HL-60/S4 treated with retinoic acid at 250 ng/mL for 4 days and 3 days (cell line): ENCODE data around the gene UGGT1.
"Not testable (repeated sequence)": the region's sequence is repeated elsewhere in the genome, so short reads cannot be mapped to it uniquely, and the experiment has no call there.

Source experiments
- in situ Hi-C: fragments of 300-500 bp; cut with MboI; formaldehyde crosslinking; loops from 2 replicates; pipeline ENCODE4 v1.7.0; 2022; ENCODE audit warnings: low sequenced_read_pairs

UGGT1 gene

DNA sequence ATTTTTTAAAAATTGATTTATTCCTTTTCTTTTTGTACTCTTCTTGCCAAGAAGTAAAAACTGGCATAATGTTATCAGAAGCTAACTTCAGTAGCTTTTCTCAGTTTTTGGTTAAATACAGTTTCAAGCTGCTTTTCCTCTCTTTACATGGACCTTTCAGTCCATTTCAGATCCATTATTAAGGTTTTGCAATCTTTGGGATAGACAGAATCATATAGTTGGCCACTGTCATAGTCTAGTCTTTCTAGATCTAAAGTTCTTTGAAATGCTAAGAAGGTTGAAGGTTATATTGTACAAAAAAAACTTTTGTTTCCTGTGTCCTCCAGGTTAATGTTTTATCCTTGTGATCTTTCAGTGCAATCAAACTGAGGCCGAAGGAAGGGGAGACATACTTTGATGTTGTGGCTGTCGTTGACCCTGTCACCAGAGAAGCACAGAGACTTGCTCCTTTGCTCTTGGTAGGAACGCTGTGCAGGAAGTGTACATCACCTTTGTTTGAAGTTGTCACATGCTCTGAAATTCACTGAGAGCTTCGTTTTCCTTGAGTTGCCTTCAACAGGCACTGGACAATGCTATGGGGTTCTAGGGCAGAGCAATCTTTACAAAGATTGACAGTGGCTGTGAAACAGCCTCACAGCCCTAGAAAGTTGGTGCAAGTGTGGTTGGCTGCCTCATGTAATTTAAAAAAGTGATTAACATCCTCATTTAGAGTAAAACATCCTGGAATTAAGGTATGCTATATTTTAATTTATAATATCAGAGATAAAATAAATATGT is 79.1 kb downstream of the UGGT1 start:
- in situ Hi-C loops, result no loop called here

DNA sequence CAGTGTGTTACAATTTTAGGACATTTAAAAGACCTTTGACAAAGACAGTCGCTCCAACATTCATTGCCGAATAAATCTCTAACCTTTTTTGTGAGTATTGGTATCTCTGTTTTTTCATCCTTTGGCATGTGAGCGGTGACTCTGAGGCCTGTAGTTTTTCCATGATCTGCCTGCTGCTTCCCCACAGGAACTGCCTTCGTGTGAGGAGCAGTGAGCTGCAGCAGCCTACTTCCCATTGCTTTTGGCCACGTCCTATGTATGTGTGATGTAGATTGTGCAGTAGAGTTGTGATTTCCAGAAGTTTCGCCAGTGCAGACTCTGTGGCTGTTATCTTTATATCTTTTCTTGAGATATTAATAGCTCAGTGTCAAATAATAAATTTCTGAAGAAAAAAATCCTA is 79.8 kb downstream of the UGGT1 start:
- in situ Hi-C loops, result no loop called here

GRCh38 chr2:128172191-128172590 is 81.2 kb downstream of the UGGT1 start:
- in situ Hi-C loops, result no loop called here

- in situ Hi-C loops, result not testable (repeated sequence)
These were observed 83.1 kb downstream of the UGGT1 start for GRCh38 chr2:128174067-128174466.

DNA sequence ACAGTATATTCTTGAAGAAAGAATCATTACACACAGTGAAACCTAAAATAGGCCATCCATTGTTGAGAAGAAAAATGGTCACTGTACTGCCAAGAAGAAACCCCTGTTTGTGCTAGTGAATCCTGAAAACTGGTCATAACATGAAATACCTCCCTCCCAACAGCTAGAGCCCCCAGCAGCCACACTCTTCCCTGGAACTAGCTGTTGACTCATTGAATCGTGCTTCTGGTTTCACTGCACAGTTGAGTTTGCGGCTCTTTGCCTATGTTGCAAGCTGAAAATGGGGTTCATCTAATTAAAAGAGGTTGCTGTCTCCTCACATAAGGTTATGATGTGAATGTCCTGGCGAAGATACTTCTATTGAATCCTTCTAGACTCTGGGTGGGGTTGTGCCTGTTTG is 86.3 kb downstream of the UGGT1 start:
- in situ Hi-C loops, result no loop called here

DNA sequence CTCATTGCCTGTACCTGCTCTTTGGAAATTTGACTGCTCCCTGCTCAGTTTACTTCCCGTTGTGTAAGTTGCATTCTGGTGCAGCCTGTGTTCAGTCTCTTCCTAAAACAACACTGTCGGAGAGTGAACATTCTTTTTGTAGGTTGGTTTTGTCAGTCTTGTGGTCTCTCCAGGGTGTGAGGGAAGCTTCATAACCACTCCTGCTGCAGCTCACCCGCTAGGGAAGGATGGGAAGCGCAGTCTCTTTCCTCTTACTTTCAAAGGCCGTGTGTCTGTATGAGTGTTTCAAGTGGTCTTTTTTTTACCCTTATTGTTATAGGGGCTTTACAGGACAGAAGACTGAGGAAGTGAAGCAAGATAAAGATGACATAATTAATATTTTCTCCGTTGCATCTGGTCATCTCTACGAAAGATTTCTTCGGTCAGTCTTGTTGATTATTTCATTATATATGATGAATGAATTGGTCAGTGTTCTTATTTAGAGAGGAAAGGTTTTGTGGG is 87.2 kb downstream of the UGGT1 start:
- in situ Hi-C loops, result no loop called here

GRCh38 chr2:128178650-128179460 is 87.9 kb downstream of the UGGT1 start:
- in situ Hi-C loops, result no loop called here

GRCh38 chr2:128179461-128179755 is 88.4 kb downstream of the UGGT1 start:
- in situ Hi-C loops, result no loop called here

DNA sequence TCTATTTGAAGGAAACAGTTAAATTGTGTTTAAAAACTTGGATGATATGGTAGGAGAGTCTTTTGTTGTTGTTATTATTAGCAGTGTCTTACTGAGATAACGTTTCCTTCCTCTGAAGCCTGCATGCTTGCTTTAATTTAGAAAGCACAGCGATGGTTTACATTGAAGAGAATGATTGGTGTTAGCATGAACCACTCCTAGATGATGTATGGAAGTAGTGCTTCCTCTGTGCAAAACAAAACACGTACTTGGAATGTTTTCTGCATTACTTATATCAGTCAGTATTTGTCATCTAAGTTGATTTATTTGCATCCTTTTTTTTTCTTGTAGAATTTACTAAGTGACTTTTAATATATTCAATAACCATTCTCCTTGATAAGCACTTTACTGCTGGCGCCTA is 89.0 kb downstream of the UGGT1 start:
- in situ Hi-C loops, result no loop called here

DNA sequence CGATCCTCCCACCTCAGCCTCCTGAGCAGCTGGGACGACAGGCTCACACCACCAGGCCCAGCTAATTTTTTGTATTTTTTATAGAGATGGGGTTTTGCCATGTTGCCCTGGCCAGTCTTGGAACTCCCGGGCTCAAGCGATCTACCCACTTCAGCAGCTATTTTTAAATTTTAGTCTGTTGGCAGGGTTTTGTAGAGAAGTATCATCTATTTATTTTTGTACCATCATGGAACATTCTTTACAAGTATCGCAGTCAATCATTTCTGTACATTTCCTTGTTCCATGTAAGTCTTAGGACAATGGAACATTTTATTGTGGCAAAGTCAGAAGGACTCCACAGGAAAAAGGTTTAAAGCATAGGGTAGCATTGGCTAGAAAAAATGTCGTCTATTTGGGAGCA is 94.6 kb downstream of the UGGT1 start:
- in situ Hi-C loops, result no loop called here

DNA sequence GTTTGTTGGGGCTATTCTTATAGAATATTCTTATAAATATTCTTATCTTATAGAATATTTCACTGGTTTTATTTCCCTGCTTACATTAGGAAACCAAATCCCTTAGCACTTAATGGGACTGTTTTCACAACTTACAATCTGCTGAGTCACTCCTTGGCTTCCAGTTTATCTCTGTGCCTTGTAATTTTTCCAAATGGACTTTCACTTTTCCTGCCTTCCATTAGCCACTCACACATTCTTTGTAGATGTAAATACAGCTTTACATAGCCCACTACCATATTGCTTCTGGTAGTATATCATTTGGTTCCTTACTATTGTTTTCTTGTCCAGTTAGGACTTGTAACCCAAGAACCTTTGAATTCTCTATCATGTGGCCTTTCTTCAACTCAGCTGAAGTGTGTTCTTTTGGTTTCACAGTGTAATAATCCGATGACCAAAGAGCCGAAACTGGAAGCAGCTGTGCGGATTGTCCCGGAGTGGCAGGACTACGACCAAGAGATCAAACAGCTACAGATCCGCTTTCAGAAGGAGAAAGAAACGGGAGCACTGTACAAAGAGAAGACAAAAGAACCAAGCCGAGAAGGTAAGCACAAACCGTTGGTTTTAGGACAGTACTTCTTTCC is 96.1 kb downstream of the UGGT1 start:
- in situ Hi-C loops, result no loop called here

DNA sequence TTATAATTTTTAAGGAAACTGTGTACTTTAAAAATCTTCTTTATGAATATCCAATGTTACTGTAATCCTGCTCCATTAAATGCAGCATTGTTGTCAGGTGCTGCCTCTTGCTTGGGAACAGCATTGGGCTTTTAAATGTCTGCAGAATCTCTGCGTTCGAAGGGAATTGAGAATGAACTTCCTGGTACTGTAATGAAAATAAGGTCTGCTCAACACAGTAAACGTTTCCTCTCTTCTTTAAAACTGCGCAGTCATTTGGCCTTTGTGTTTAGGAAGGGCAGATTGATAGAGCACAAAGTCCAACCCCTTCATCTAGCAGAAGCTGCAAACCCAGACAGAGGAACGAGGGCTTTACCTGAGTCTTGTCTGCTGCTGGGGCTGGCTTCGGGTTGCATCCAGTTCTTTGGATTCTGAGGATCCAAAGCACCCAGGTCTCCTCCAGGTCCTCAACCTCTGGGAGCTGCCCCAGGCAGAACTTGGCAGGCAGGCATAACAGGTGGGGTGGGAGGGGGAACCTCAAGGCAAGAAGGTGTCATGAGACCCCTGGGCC is 104.5 kb downstream of the UGGT1 start:
- in situ Hi-C loops, result no loop called here

GRCh38 chr2:128196026-128196425 is 105.0 kb downstream of the UGGT1 start:
- in situ Hi-C loops, result no loop called here

DNA sequence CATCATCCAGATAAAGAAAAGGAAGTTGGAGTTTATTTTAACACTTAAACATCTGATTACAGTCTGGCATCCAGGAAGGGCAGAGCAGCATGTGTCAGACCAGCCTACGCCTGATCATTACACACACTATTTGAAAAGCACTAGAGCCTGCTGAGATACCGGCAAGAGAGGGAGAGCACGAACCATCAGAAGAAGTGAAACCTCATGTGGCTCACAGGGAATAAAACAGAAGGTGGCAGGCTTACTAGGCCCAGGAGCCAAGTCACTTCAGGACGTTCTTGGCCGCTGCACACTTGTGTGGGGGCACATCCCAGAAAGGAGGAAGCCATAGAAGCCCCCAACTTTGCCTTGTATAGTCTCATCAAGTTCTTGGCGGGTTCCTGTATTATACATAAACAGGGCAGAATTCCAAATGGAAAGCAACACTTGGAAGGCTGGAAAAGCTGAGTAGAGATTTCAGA is 105.5 kb downstream of the UGGT1 start:
- in situ Hi-C loops, result no loop called here

- in situ Hi-C loops, result no loop called here
These were observed 106.1 kb downstream of the UGGT1 start for GRCh38 chr2:128197059-128197458.

DNA sequence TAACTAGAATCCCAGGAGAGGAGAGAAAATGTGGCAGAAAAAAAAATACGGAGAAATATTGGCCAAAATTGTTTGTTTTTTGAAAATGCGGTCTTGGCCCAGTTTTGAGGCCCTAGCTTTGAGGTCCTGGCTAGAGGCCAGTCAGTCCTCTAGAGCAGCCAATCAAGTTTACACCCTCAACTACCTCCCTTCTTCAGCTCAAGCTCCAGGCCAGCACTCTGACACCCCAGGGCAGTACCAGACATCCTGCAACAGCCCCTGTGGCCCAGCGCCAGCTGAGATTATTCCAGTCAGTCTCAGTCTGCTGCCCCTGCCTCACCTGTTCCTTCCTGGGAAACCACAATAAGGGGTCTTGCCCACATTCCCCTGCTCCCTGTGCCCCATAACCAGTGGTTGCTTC is 107.7 kb downstream of the UGGT1 start:
- in situ Hi-C loops, result no loop called here

DNA sequence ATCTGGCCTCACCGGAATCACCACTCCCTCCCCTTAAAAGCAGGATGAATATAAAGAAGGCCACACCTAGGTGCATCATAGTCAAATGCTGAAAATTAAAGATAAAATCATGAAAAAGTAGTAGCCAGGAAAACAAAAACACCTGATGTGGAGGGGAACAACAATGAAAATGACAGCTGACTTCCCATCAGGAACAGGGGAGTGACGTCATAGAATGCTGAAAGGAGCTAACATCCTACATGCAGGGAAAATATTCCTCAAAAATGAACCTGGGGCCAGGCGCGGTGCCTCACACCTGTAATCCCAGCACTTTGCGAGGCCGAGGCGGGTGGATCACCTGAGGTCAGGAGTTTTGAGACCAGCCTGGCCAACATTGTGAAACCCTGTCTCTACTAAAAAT is 108.1 kb downstream of the UGGT1 start:
- in situ Hi-C loops, result no loop called here

DNA sequence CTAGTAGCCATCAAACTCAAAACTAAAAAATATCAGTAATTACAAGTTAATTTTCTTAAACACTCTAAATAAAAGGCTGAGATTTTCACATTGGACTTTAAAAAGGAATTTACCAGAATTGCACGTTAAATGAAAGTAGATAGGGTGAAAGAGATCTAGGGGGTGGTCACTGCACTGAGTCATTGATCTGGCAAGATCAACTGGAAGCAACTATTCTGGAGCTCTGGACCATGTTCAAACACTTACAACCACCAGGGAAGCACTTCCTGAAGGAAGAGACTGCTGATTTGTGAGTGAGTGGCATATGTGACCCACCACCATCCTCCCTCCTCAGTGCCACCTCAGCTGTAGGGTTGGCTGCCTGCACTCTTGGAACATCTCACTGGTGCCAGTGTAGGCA is 111.8 kb downstream of the UGGT1 start:
- in situ Hi-C loops, result no loop called here

DNA sequence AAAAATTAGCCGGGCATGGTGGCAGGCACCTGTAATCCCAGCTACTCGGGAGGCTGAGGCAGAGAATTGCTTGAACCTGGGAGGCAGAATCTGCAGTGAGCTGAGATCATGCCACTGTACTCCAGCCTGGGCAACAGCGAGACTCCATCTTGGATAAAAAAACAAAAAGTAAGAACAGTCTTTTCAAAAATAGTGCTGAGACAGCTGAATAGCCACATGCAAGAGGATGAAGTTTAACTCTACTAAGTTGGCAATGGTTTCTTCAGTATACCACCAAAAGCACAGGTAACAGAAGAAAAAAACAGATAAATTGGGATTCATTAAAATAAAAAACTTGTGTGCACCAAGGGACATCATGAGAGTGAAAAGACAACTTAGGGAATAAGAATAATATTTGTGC is 115.2 kb downstream of the UGGT1 start:
- in situ Hi-C loops, result no loop called here

DNA sequence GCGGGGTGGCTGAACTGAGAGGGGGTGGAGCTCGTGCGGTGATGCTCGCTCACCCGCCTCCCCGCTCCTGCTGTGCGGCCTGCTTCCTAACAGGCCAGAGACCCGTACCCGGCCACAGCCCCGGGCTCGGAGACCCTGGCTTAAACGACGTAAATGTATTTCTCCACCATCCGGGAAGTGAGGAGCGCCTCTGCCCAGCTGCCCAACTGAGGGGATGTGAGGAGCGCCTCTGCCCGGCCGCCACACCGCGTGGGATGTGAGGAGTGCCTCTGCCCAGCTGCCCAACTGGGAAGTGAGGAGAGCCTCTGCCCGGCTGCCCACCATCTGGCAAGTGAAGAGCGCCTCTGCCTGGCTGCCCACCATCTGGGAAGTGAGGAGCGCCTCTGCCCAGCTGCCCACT is 117.0 kb downstream of the UGGT1 start:
- in situ Hi-C loops, result no loop called here

DNA sequence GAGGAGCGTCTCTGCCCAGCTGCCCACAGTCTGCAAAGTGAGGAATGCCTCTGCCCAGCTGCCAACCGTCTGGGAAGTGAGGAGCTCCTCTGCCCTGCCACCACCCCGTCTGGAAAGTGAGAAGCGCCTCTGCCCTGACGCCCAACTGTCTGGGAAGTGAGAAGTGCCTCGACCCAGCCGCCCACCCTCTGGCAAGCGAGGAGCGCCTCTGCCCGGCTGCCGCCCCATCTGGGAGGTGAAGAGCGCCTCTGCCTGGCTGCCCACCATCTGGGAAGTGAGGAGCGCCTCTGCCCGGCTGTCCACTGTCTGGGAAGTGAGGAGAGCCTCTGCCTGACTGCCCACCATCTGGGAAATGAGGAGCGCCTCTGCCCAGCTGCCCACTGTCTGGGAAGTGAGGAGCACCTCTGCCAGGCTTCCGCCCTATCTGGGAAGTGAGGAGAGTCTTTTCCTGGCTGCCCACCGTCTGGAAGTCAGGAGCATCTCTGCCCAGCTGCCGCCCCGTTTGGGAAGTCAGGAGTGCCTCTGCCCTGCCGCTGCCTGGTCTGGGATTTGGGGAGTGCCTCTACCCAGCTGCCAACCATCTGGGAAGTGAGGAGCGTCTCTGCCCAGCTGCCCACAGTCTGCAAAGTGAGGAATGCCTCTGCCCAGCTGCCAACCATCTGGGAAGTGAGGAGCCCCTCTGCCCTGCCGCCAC is 117.8 kb downstream of the UGGT1 start:
- in situ Hi-C loops, result not testable (repeated sequence)
